Mesothelial cell of epicardium (in vitro differentiated cells): ENCODE results near the gene PLGRKT. TPM values are rescaled to one million over a fixed set of nuclear protein-coding genes. Genes with fewer than 3 reads are reported as not detected.
"Not testable (repeated sequence)": the region's sequence is repeated elsewhere in the genome, so short reads cannot be mapped to it uniquely, and the experiment has no call there.

Source experiments
- DNase-seq, 2 experiments: peaks; one replicate each; pipeline ENCODE4 v3.0.0; 2021; ENCODE audit warnings: low spot score in 2 of 2; ENCODE audit not compliant: unreplicated experiment in 2 of 2
- H3K27ac Mint-ChIP-seq: 2 replicates; pipeline ENCODE4 v1.8.0; 2021; ENCODE audit warnings: mixed read lengths
- H3K27me3 Mint-ChIP-seq: 2 replicates; pipeline ENCODE4 v1.8.0; 2021; ENCODE audit warnings: low read depth, mixed read lengths
- H3K36me3 Mint-ChIP-seq: 2 replicates; pipeline ENCODE4 v1.8.0; 2021; ENCODE audit warnings: mixed read lengths
- H3K4me1 Mint-ChIP-seq: 2 replicates; pipeline ENCODE4 v1.8.0; 2021; ENCODE audit warnings: mixed read lengths
- H3K4me3 Mint-ChIP-seq: 2 replicates; pipeline ENCODE4 v1.8.0; 2021; ENCODE audit warnings: mild to moderate bottlenecking, moderate library complexity, mixed read lengths
- H3K9me3 Mint-ChIP-seq: 2 replicates; pipeline ENCODE4 v1.8.0; 2021; ENCODE audit warnings: mixed read lengths
- total RNA-seq: library from RNA; stranded (reverse); gene quantifications from 3 replicates; pipeline ENCODE4 v1.2.1, GENCODE V29; 2021
- TF ChIP-seq, protein P1 (sequence below): fragments of 200-600 bp; sonication (generic); IDR thresholded peaks from one replicate; pipeline ENCODE4 v1.5.0; 2021; ENCODE audit warnings: antibody characterized with exemption; ENCODE audit not compliant: unreplicated experiment

Gene PLGRKT
- total RNA-seq, 1 donor from 2014 or later = 19.6 TPM

DNA sequence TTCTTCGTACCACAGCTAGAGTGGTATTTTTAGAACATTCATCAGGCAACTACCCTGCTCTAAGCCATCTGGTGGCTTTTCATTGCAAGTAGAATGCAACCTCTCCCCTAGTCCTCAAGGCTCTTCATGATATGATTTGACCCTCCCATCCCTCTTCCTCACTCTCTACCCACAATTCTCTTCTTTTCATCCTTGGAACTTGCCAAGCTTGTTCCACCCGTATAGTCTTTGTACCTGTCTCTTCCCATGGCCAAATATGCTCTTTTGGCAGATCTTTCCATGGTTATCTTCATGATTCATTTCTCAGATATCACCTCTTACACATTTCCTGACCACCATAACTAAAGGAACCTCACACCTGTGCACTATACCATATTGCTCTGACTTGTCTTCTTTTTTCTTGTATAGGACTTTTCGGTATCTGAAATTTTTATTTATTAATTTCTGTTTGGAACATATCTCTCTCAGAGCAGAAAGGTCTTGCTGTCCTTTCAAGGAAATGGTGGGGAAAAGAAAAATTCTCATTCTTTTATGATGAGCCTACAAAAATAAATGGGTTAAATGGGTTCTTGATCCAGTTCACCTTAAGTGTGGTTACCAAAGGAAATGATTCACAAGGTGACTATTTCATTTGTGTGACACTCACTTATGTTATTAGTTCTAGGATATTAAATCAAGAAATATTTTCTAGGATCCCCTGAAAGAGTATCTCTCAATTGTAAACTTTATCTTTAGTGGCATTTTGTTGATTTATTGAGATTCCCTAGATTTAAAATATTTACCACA lies 8.9 kb upstream of the PLGRKT start:
- H3K4me3 Mint-ChIP-seq = no peak overlapping the region
- DNase-seq = no peak
- H3K36me3 Mint-ChIP-seq = no peaks in the 10 kb centered on the region
- TF ChIP-seq, protein P1, sequence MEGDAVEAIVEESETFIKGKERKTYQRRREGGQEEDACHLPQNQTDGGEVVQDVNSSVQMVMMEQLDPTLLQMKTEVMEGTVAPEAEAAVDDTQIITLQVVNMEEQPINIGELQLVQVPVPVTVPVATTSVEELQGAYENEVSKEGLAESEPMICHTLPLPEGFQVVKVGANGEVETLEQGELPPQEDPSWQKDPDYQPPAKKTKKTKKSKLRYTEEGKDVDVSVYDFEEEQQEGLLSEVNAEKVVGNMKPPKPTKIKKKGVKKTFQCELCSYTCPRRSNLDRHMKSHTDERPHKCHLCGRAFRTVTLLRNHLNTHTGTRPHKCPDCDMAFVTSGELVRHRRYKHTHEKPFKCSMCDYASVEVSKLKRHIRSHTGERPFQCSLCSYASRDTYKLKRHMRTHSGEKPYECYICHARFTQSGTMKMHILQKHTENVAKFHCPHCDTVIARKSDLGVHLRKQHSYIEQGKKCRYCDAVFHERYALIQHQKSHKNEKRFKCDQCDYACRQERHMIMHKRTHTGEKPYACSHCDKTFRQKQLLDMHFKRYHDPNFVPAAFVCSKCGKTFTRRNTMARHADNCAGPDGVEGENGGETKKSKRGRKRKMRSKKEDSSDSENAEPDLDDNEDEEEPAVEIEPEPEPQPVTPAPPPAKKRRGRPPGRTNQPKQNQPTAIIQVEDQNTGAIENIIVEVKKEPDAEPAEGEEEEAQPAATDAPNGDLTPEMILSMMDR = no peak
- no peaks in the 10 kb centered on the region for H3K9me3 Mint-ChIP-seq
- H3K4me1 Mint-ChIP-seq = peaks cover 6% of the 10 kb centered on the region
- H3K27ac Mint-ChIP-seq = no peak overlapping the region
- H3K27me3 Mint-ChIP-seq = peaks cover 3% of the 10 kb centered on the region

DNA sequence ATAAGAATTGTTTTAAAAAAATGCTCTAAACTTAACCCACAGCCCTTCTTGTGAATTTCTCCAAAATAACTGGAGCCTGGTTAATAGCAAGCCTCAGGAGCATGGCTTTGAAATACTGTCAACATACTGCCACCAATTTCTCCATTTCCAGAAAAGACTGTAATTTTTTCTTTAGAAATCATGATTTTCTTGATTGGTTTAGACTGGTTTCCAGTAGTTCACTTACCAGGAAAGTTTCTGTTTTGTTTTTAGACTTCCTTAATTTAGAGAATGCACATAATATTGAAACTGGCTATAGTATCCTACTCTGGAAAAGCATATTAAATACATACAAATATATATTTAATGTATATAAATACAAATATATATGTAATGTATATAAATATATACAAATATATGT lies 8.2 kb upstream of the PLGRKT start:
- H3K27ac Mint-ChIP-seq = no peak overlapping the region
- H3K4me3 Mint-ChIP-seq = no peak overlapping the region
- no peaks in the 10 kb centered on the region for H3K36me3 Mint-ChIP-seq
- H3K9me3 Mint-ChIP-seq = no peaks in the 10 kb centered on the region
- no peak for DNase-seq
- H3K4me1 Mint-ChIP-seq = peaks cover 6% of the 10 kb centered on the region
- TF ChIP-seq, protein P1 = no peak
- peaks cover 3% of the 10 kb centered on the region for H3K27me3 Mint-ChIP-seq

DNA sequence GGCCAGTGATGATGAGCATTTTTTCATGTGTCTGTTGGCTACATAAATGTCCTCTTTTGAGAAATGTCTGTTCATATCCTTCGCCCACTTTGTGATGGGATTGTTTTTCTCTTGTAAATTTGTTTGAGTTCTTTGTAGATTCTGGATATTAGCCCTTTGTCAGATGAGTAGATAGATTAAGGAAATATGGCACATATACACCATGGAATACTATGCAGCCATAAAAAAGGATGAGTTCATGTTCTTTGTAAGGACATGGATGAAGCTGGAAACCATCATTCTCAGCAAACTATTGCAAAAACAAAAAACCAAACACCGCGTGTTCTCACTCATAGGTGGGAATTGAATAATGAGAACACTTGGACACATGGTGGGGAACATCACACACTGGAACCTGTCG lies 7.4 kb upstream of the PLGRKT start:
- not testable (repeated sequence) for H3K36me3 Mint-ChIP-seq, DNase-seq, H3K27me3 Mint-ChIP-seq, H3K4me3 Mint-ChIP-seq, H3K27ac Mint-ChIP-seq, H3K4me1 Mint-ChIP-seq, H3K9me3 Mint-ChIP-seq

DNA sequence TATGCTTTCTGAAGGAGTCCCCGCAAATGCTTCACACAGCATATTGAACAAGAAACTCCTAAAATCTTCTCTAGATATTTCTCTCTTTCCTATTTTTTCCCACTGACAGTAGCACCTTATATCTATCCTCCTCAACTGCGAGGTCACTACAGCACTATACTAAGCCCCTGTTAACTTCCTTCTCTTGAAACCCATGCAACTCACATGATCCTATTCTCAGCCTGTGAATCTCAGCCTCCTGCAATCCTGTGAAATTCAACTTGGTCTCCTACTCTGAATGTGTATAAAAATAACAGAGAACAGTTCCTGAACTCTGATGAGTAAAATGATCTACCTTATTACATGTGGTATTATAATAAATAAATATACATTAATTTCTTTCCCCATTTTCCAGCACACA lies 6.1 kb upstream of the PLGRKT start:
- Mint-ChIP-seq H3K9me3 (no peaks in the 10 kb centered on the region), H3K36me3 (no peaks in the 10 kb centered on the region), H3K4me3 (no peak overlapping the region), H3K27ac (no peak overlapping the region), H3K27me3 (peaks cover 3% of the 10 kb centered on the region), H3K4me1 (no peaks in the 10 kb centered on the region)
- no peak for DNase-seq
- TF ChIP-seq, protein P1 = no peak

DNA sequence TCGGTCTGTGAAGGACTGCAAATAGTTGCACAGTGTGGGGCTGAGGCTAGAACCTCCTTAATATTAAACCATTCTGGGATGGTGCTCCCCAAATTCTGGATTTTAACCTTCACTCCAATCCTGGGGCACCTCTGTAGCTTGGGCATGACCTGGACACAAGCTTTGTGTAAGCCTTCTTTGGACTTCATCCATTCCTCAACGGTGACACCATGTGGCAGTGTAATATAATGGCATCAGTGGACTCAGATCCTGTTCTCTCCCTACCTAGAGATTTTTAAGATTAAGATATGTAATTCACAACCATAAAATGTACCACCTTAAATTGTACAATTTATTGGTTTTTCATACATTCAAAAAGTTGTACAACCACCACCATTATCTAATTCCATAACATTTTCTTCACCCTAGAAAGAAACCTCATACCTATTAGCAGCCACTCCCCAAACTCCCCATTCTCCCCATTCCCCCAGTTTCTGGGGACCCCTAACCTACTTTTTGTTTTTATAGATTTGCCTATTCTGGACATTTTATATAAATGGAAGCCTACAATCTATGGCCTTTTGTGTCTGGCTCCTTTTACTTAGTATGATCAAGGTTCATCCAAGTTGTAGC lies 4.8 kb upstream of the PLGRKT start:
- Mint-ChIP-seq H3K4me1 (peaks cover 8% of the 10 kb centered on the region), H3K27ac (no peak overlapping the region), H3K27me3 (peaks cover 3% of the 10 kb centered on the region), H3K4me3 (no peak overlapping the region), H3K9me3 (no peaks in the 10 kb centered on the region), H3K36me3 (no peaks in the 10 kb centered on the region)
- DNase-seq = no peak
- TF ChIP-seq, protein P1 = no peak

DNA sequence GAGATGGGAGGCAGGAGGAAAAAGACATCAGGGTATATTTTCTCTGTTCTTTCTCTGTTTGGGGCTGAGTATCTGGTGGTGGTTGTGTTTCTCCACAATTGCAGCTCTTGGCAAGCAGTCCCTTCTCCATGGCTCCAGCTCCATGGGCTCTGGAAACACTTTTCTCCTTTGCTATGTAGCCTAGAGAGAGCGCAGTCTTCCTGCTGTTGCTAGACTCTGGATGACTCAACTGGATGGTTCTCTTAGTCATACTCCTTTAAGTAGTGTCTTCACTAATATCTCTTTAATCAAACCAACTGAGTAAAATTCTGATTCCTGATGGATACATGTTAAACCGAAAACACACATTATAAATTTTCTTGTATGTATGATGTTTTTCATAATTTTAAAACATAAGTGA lies 3.3 kb upstream of the PLGRKT start:
- Mint-ChIP-seq H3K4me3 (no peak overlapping the region), H3K9me3 (no peaks in the 10 kb centered on the region), H3K4me1 (peaks cover 19% of the 10 kb centered on the region), H3K36me3 (peaks cover 1% of the 10 kb centered on the region), H3K27ac (no peak overlapping the region), H3K27me3 (no peaks in the 10 kb centered on the region)
- TF ChIP-seq, protein P1 = no peak
- no peak for DNase-seq
